ENCODE data around the gene CAMK2A. TPM values are rescaled to one million over a fixed set of nuclear protein-coding genes. Genes with fewer than 3 reads are reported as not detected.

Gene CAMK2A
- total RNA-seq, 1 experiment from 2014 or later, result 2.1 TPM

Other genes starting within 250 kb of the CAMK2A start
- gene CSF1R, start 203.2 kb downstream of the CAMK2A start, total RNA-seq (2014; rRNA removed), result 0.40 and 1.4 TPM in 2 replicates
- 7.9 and 8.7 TPM in 2 replicates for gene PDGFRB, start 133.9 kb downstream of the CAMK2A start, total RNA-seq (2014; rRNA removed)
- not detected in 2 replicates for gene CDX1, start 123.0 kb downstream of the CAMK2A start, total RNA-seq (2014; rRNA removed)
- gene SLC6A7, start 99.7 kb downstream of the CAMK2A start, total RNA-seq (2014; rRNA removed), result not detected in 2 replicates
- 6.2 and 11.0 TPM in 2 replicates for gene ARSI, start 13.1 kb upstream of the CAMK2A start, total RNA-seq (2014; rRNA removed)
- gene TCOF1, start 67.9 kb upstream of the CAMK2A start, total RNA-seq (2014; rRNA removed), result 40.1 and 42.3 TPM in 2 replicates
- gene CD74, start 123.1 kb upstream of the CAMK2A start, total RNA-seq (2014; rRNA removed), result 1.1 and 2.6 TPM in 2 replicates
- 2,061 and 2,574 TPM in 2 replicates for gene RPS14, start 160.0 kb upstream of the CAMK2A start, total RNA-seq (2014; rRNA removed)
- gene NDST1, start 218.4 kb upstream of the CAMK2A start, total RNA-seq (2014; rRNA removed), result 78.6 and 83.6 TPM in 2 replicates